HEK293 (cell line): ENCODE data around the gene CLDN16.

ENCODE experiments used
- KLF7 ChIP-seq: fragments of 450-650 bp; formaldehyde crosslinking; IDR thresholded peaks from 2 replicates; pipeline ENCODE4 v1.5.1; 2016; ENCODE audit warnings: missing biosample characterization, missing genetic modification characterization, borderline replicate concordance
- REPIN1 ChIP-seq: fragments of 450-650 bp; formaldehyde crosslinking; IDR thresholded peaks from 2 replicates; pipeline ENCODE4 v1.5.1; 2017; ENCODE audit warnings: missing biosample characterization, missing genetic modification characterization, low read depth
- SP3 ChIP-seq: fragments of 450-650 bp; formaldehyde crosslinking; IDR thresholded peaks from 2 replicates; pipeline ENCODE4 v1.5.1; 2016; ENCODE audit warnings: missing biosample characterization, missing genetic modification characterization
- SP7 ChIP-seq: fragments of 450-650 bp; formaldehyde crosslinking; IDR thresholded peaks from 2 replicates; pipeline ENCODE4 v1.5.1; 2016; ENCODE audit warnings: missing biosample characterization, missing genetic modification characterization
- WT1 ChIP-seq: fragments of 450-650 bp; formaldehyde crosslinking; IDR thresholded peaks from 2 replicates; pipeline ENCODE4 v1.5.1; 2016; ENCODE audit warnings: missing biosample characterization, missing genetic modification characterization
- ZBTB48 ChIP-seq: fragments of 450-650 bp; formaldehyde crosslinking; IDR thresholded peaks from 2 replicates; pipeline ENCODE4 v1.5.1; 2016; ENCODE audit warnings: missing biosample characterization, missing genetic modification characterization
- ZNF121 ChIP-seq: fragments of 450-650 bp; formaldehyde crosslinking; IDR thresholded peaks from 2 replicates; pipeline ENCODE4 v1.5.1; 2016; ENCODE audit warnings: missing biosample characterization, missing genetic modification characterization
- ZNF132 ChIP-seq: fragments of 450-650 bp; formaldehyde crosslinking; IDR thresholded peaks from 2 replicates; pipeline ENCODE4 v1.5.1; 2017; ENCODE audit warnings: missing biosample characterization, missing genetic modification characterization, borderline replicate concordance
- ZNF169 ChIP-seq: fragments of 450-650 bp; formaldehyde crosslinking; IDR thresholded peaks from 2 replicates; pipeline ENCODE4 v1.5.1; 2016; ENCODE audit warnings: missing biosample characterization, missing genetic modification characterization
- ZNF2 ChIP-seq: fragments of 450-650 bp; formaldehyde crosslinking; IDR thresholded peaks from 2 replicates; pipeline ENCODE4 v1.5.1; 2016; ENCODE audit warnings: missing biosample characterization, missing genetic modification characterization
- ZNF311 ChIP-seq: fragments of 450-650 bp; formaldehyde crosslinking; IDR thresholded peaks from 2 replicates; pipeline ENCODE4 v1.5.1; 2017; ENCODE audit warnings: missing biosample characterization, missing genetic modification characterization, borderline replicate concordance
- ZNF366 ChIP-seq: fragments of 450-650 bp; formaldehyde crosslinking; conservative IDR thresholded peaks from 2 replicates; pipeline ENCODE4 v1.5.1; 2016; ENCODE audit warnings: missing biosample characterization, missing genetic modification characterization
- ZNF391 ChIP-seq: fragments of 450-650 bp; formaldehyde crosslinking; IDR thresholded peaks from 2 replicates; pipeline ENCODE4 v1.5.1; 2016; ENCODE audit warnings: low read depth, missing biosample characterization, missing genetic modification characterization, borderline replicate concordance
- ZNF394 ChIP-seq: fragments of 450-650 bp; formaldehyde crosslinking; IDR thresholded peaks from 2 replicates; pipeline ENCODE4 v1.5.1; 2016; ENCODE audit warnings: missing biosample characterization, missing genetic modification characterization, mild to moderate bottlenecking, moderate library complexity, borderline replicate concordance
- ZNF501 ChIP-seq: fragments of 450-650 bp; formaldehyde crosslinking; IDR thresholded peaks from 2 replicates; pipeline ENCODE4 v1.5.1; 2016; ENCODE audit warnings: missing biosample characterization, missing genetic modification characterization
- ZNF558 ChIP-seq: fragments of 450-650 bp; formaldehyde crosslinking; IDR thresholded peaks from 2 replicates; pipeline ENCODE4 v1.5.1; 2016; ENCODE audit warnings: missing biosample characterization, missing genetic modification characterization
- ZNF560 ChIP-seq: fragments of 450-650 bp; formaldehyde crosslinking; IDR thresholded peaks from 2 replicates; pipeline ENCODE4 v1.5.1; 2017; ENCODE audit warnings: missing biosample characterization, missing genetic modification characterization, borderline replicate concordance
- ZNF768 ChIP-seq: fragments of 450-650 bp; formaldehyde crosslinking; IDR thresholded peaks from 2 replicates; pipeline ENCODE4 v1.5.1; 2018; ENCODE audit warnings: missing biosample characterization, mild to moderate bottlenecking, missing genetic modification characterization
- ZNF776 ChIP-seq: fragments of 450-650 bp; formaldehyde crosslinking; IDR thresholded peaks from 2 replicates; pipeline ENCODE4 v1.5.0; 2017; ENCODE audit warnings: missing biosample characterization, missing genetic modification characterization, borderline replicate concordance
- TF ChIP-seq, protein P1 (sequence below): fragments of 450-650 bp; formaldehyde crosslinking; IDR thresholded peaks from 2 replicates; pipeline ENCODE4 v1.5.1; 2017; ENCODE audit warnings: missing biosample characterization, mild to moderate bottlenecking, missing genetic modification characterization, moderate library complexity
- TF ChIP-seq, protein P2 (sequence below): fragments of 450-650 bp; formaldehyde crosslinking; IDR thresholded peaks from 2 replicates; pipeline ENCODE4 v1.5.1; 2016; ENCODE audit warnings: missing biosample characterization, missing genetic modification characterization
- TF ChIP-seq, protein P3 (sequence below): fragments of 450-650 bp; formaldehyde crosslinking; IDR thresholded peaks from 2 replicates; pipeline ENCODE4 v1.5.1; 2016; ENCODE audit warnings: missing biosample characterization, missing genetic modification characterization
- TF ChIP-seq, protein P4 (sequence below): fragments of 450-650 bp; formaldehyde crosslinking; IDR thresholded peaks from 2 replicates; pipeline ENCODE4 v1.5.1; 2016; ENCODE audit warnings: missing biosample characterization, missing genetic modification characterization
- TF ChIP-seq, protein P5 (sequence below): fragments of 450-650 bp; formaldehyde crosslinking; IDR thresholded peaks from 2 replicates; pipeline ENCODE4 v1.5.1; 2016; ENCODE audit warnings: missing biosample characterization, missing genetic modification characterization
- TF ChIP-seq, protein P6 (sequence below): fragments of 450-650 bp; IDR thresholded peaks from 2 replicates; pipeline ENCODE4 v1.5.1; 2018; ENCODE audit warnings: missing biosample characterization, missing genetic modification characterization

CLDN16 gene

DNA sequence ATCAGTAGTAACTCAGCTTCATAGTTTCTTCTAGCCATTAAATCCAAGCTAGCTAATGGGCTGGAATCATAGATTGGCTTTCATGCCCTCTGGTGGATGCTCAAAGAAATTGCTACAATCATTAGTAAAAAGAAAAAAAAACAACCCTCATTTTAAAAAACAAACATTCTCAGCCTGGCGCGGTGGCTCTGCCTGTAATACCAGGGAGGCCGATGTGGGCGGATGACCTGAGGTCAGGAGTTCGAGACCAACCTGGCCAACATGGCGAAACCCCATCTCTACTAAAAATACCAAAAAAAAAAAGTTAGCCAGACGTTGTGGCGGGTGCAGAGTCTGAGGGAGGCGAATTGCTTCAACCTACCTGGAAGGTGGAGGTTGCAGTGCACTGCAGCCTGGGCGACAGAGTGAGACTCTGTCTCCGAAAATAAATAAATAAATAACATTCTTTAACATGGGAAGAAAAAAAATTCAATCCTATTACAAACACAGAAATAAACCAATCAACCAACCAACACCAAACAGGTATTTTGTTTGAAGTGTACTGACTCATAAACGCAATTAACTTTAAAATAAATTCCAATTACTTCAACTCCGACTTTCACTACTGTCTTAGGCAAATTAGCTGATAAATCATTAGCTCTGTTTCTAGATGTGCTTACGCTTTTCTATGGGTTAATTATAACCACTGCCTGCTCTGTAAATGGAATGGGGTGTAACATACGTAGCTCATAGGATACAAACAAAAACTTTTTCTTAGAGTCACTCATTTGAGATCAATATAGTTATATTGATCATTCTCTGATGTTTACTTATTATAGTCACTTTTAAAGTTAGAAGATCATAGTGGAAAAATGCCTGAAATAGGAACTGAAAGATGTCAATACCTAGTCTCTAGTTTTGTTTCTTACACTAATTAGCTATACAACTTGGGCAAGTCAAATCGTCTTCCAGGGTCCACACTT, 36.8 kb downstream of the CLDN16 start (continued):
- TF ChIP-seq, protein P1, sequence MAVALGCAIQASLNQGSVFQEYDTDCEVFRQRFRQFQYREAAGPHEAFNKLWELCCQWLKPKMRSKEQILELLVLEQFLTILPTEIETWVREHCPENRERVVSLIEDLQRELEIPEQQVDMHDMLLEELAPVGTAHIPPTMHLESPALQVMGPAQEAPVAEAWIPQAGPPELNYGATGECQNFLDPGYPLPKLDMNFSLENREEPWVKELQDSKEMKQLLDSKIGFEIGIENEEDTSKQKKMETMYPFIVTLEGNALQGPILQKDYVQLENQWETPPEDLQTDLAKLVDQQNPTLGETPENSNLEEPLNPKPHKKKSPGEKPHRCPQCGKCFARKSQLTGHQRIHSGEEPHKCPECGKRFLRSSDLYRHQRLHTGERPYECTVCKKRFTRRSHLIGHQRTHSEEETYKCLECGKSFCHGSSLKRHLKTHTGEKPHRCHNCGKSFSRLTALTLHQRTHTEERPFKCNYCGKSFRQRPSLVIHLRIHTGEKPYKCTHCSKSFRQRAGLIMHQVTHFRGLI (tag by site-specific recombination), result no peak
- TF ChIP-seq, protein P2, sequence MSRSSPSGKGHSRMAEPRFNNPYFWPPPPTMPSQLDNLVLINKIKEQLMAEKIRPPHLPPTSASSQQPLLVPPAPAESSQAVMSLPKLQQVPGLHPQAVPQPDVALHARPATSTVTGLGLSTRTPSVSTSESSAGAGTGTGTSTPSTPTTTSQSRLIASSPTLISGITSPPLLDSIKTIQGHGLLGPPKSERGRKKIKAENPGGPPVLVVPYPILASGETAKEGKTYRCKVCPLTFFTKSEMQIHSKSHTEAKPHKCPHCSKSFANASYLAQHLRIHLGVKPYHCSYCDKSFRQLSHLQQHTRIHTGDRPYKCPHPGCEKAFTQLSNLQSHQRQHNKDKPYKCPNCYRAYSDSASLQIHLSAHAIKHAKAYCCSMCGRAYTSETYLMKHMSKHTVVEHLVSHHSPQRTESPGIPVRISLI, result peak; percentile 99
- TF ChIP-seq ZNF391 (tag by site-specific recombination), result peak; percentile 62; the same call in 1 of the 2 replicates
- TF ChIP-seq ZNF768, result no peak
- no peak for TF ChIP-seq ZNF311 (tag by site-specific recombination)
- TF ChIP-seq ZNF558 (tag by site-specific recombination), result peak; percentile 36; the same call in 1 of the 2 replicates
- 0 out of 2 replicates have a peak, but pooled peaks have one; percentile 28 for TF ChIP-seq ZNF501 (tag by site-specific recombination)
- TF ChIP-seq, protein P3, sequence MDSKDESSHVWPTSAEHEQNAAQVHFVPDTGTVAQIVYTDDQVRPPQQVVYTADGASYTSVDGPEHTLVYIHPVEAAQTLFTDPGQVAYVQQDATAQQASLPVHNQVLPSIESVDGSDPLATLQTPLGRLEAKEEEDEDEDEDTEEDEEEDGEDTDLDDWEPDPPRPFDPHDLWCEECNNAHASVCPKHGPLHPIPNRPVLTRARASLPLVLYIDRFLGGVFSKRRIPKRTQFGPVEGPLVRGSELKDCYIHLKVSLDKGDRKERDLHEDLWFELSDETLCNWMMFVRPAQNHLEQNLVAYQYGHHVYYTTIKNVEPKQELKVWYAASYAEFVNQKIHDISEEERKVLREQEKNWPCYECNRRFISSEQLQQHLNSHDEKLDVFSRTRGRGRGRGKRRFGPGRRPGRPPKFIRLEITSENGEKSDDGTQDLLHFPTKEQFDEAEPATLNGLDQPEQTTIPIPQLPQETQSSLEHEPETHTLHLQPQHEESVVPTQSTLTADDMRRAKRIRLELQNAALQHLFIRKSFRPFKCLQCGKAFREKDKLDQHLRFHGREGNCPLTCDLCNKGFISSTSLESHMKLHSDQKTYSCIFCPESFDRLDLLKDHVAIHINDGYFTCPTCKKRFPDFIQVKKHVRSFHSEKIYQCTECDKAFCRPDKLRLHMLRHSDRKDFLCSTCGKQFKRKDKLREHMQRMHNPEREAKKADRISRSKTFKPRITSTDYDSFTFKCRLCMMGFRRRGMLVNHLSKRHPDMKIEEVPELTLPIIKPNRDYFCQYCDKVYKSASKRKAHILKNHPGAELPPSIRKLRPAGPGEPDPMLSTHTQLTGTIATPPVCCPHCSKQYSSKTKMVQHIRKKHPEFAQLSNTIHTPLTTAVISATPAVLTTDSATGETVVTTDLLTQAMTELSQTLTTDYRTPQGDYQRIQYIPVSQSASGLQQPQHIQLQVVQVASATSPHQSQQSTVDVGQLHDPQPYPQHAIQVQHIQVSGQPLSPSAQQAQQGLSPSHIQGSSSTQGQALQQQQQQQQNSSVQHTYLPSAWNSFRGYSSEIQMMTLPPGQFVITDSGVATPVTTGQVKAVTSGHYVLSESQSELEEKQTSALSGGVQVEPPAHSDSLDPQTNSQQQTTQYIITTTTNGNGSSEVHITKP, result no peak
- peak; percentile 42; the same call in 1 of the 2 replicates for TF ChIP-seq SP3 (tag by site-specific recombination)
- TF ChIP-seq KLF7 (tag by site-specific recombination), result peak; percentile 75; the same call in 1 of the 2 replicates
- TF ChIP-seq ZNF2 (tag by site-specific recombination), result peak; percentile 93
- TF ChIP-seq ZNF560 (tag by site-specific recombination), result no peak
- TF ChIP-seq REPIN1 (tag by site-specific recombination), result no peak
- no peak for TF ChIP-seq ZNF169 (tag by site-specific recombination)
- TF ChIP-seq, protein P4, sequence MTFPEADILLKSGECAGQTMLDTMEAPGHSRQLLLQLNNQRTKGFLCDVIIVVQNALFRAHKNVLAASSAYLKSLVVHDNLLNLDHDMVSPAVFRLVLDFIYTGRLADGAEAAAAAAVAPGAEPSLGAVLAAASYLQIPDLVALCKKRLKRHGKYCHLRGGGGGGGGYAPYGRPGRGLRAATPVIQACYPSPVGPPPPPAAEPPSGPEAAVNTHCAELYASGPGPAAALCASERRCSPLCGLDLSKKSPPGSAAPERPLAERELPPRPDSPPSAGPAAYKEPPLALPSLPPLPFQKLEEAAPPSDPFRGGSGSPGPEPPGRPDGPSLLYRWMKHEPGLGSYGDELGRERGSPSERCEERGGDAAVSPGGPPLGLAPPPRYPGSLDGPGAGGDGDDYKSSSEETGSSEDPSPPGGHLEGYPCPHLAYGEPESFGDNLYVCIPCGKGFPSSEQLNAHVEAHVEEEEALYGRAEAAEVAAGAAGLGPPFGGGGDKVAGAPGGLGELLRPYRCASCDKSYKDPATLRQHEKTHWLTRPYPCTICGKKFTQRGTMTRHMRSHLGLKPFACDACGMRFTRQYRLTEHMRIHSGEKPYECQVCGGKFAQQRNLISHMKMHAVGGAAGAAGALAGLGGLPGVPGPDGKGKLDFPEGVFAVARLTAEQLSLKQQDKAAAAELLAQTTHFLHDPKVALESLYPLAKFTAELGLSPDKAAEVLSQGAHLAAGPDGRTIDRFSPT (tag by site-specific recombination), result peak; percentile 66; the same call in 1 of the 2 replicates
- TF ChIP-seq ZBTB48 (tag by site-specific recombination), result no peak
- TF ChIP-seq SP7, result peak; percentile 79
- TF ChIP-seq, protein P5, sequence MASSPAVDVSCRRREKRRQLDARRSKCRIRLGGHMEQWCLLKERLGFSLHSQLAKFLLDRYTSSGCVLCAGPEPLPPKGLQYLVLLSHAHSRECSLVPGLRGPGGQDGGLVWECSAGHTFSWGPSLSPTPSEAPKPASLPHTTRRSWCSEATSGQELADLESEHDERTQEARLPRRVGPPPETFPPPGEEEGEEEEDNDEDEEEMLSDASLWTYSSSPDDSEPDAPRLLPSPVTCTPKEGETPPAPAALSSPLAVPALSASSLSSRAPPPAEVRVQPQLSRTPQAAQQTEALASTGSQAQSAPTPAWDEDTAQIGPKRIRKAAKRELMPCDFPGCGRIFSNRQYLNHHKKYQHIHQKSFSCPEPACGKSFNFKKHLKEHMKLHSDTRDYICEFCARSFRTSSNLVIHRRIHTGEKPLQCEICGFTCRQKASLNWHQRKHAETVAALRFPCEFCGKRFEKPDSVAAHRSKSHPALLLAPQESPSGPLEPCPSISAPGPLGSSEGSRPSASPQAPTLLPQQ (tag by site-specific recombination), result no peak
- no peak for TF ChIP-seq ZNF776 (tag by site-specific recombination)
- TF ChIP-seq ZNF394 (tag by site-specific recombination), result 0 out of 2 replicates have a peak, but pooled peaks have one; percentile 40
- no peak for TF ChIP-seq ZNF121 (tag by site-specific recombination)
- TF ChIP-seq ZNF366, result peak; percentile 68
- peak; percentile 55; the same call in 1 of the 2 replicates for TF ChIP-seq WT1
- no peak for TF ChIP-seq ZNF132 (tag by site-specific recombination)
- TF ChIP-seq, protein P6, sequence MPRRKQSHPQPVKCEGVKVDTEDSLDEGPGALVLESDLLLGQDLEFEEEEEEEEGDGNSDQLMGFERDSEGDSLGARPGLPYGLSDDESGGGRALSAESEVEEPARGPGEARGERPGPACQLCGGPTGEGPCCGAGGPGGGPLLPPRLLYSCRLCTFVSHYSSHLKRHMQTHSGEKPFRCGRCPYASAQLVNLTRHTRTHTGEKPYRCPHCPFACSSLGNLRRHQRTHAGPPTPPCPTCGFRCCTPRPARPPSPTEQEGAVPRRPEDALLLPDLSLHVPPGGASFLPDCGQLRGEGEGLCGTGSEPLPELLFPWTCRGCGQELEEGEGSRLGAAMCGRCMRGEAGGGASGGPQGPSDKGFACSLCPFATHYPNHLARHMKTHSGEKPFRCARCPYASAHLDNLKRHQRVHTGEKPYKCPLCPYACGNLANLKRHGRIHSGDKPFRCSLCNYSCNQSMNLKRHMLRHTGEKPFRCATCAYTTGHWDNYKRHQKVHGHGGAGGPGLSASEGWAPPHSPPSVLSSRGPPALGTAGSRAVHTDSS (tag by site-specific recombination), result no peak
